Fibroblast of the conjunctiva (primary cell): ENCODE results near the gene GABPB1.
"Not testable (repeated sequence)": the region's sequence is repeated elsewhere in the genome, so short reads cannot be mapped to it uniquely, and the experiment has no call there.

ENCODE experiments used
- DNase-seq: peaks from one replicate; pipeline ENCODE4 v3.0.0-alpha.2; 2010; ENCODE audit warnings: low read depth

The GABPB1 gene

DNA sequence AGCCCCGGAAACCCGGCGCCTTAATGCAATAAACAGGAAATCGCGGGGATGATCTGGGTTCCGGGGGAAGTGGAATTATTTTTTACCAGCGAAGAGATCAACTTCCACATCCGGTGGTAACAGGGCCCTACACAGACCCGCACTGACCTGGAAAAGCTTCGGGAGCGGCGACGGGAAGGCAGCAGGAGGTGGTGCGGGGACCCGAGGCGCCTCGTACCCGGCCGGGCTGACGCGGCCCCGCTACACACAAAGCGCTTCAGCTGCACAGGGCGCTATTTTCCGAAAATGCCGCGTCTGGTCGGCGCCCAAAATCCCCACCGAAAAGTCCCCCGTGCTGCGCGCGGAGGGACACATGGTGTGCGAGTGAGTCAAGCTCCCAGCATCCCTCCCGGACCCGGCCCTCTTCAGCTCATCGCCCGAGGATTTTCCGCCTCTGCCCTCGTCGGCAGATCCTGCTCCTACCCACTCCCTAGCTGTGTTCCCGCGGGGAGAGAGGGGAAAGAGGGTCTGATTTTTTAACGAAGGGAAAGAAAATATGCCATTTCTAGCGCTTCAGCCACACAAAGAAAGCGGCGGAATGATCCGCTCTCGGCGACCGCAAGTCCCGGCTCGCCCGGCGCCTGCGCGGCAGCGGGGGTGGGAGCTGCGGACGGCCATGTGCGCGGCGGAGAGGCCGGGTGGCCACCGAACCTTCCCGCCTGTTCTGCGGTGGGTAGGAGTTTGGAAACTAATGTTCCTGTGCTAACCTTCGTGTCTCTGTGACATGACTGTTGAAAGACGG, at the start of gene GABPB1:
GABPB1 (minus strand) TSS at position 361 of the 781 bp plus-strand sequence. CDS start 45,400 bp downstream, outside the sequence.
- DNase-seq = peak; percentile 84

DNA sequence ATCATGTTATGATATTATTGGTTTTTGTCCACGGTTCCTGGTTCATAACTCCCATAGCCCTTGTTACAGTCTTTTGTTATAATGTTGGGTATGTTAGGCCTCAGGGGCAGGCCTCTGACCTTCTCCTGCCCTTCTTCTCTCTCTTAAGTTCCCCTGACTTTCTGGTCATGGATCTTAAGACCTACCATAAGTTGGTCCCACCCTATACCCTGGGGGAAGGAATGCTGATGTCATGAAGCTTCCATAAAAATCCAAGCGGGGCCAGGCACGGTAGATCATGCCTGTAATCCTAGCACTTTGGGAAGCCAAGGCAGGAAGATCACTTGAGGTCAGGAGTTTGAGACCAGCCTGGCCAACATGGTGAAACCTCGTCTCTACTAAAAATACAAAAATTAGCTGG, 36.6 kb upstream of the GABPB1 start:
- DNase-seq = peak; percentile 9

DNA sequence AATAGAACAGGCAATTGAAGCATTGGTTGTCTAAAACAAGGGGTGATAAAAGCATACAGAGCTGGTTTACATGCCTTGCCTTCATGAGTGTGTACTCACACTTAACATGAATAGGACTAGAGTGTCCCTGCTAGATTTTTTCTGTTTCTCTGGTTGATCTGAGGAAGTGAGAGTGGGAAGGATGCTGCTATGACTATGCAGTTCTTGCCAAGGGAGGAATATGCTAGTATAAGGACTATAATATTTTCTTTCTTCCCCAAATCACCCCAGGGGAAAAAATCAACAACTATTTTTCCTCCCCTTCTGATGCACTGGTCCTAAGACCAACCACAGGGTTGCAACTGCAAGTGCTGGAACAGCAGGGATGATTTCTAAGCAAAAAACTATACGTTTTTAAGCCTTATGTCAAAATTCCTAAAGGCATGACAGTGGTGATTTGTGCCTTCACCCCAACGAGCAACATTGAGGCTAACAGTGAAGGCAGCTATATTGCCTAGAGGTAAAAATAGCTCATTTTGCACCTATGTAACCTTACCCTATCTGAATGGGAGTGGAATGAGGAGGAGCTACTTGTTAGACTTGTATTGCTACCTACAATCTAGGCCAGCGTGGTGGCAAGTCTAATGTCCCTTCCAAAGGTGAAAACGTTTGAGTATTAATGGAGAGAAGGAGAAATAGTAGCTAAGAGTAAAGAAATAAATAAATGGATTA, 35.7 kb upstream of the GABPB1 start:
- DNase-seq = no peak

DNA sequence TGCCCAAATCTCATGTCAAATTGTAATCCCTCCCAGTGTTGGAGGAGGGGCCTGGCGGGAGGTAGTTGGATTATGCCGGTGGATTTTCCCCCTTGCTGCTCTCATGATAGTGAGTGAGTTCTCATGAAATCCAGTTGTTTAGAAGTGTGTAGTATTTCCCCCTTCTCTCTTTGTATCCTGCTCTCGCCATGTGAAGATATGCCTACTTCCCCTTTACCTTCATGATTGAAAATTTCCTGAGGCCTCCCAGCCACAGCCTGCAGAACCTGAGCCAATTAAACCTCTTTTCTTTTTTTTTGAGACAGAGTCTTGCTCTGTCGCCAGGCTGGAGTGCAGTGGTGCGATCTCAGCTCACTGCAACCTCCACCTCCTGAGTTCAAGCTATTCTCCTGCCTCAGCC, 27.4 kb upstream of the GABPB1 start:
- not testable (repeated sequence) for DNase-seq

DNA sequence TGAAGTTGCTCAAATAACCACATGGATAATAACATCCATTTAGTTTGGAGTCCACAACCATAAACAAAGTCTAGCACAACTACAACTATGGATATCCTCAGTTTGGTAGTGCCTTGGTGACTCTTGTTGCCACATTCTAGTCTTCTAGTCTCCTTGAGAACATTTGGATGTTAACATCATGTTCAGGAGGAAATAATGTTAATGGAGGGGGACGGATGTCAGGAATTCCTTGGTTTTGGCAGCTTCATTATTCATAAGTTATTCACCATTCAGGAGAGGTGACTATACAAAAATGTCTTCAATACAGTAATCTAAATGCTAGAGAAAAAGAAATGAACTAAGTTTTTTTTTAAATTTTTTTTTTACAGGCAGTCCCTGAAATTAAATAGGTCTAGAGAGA, 26.4 kb upstream of the GABPB1 start:
- DNase-seq = no peak

DNA sequence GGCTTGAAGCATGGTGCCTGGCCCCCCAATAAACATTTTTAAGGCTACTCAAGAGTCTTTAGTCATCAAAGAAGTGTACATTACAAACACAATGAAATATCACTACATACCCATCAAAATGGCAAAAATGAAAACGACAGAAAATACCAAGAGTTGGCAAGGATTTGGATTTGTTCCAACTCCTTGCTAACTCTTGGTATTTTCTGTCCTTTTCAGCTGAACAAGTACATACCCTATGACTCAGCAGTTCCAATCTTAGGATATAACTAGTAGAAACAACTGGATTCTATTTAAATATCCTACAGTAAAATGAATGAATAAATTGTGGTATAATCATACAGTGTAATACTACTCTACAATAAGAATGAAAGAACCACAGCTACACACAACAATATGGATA, 25.1 kb upstream of the GABPB1 start:
- peak; percentile 28 for DNase-seq

DNA sequence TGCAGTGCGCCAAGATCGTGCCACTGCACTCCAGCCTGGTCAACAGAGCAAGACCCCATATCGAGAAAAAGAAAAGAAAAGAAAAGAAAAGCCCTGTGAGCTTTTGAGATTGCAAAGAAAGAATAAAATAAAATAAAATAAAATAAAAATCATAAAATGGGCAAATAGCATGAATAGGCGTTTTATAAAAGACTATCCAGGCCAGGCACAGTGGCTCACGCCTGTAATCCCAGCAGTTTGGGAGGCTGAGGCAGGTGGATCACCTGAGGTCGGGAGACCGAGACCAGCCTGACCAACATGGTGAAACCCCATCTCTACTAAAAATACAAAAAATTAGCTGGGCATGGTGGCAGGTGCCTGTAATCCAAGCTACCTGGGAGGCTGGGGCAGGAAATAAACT, 24.4 kb upstream of the GABPB1 start:
- DNase-seq = not testable (repeated sequence)

DNA sequence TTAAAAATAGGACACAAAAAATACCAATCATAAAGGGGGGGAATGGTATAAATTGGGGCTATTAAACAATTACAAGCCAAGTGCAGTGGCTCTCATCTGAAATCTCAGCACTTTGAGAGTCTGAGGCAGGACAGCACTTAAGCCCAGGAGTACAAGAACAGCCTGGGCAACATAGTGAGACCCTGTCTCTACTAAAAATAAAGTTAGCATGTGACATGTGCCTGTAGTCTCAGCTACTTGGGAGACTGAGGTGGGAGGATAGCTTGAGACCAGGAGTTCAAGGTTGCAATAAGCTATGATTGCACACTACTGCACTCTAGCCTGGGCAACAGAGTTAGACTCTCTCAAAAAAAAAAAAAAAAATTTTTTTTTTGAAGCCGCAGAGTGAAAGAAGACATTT, 23.8 kb upstream of the GABPB1 start:
- DNase-seq = no peak

DNA sequence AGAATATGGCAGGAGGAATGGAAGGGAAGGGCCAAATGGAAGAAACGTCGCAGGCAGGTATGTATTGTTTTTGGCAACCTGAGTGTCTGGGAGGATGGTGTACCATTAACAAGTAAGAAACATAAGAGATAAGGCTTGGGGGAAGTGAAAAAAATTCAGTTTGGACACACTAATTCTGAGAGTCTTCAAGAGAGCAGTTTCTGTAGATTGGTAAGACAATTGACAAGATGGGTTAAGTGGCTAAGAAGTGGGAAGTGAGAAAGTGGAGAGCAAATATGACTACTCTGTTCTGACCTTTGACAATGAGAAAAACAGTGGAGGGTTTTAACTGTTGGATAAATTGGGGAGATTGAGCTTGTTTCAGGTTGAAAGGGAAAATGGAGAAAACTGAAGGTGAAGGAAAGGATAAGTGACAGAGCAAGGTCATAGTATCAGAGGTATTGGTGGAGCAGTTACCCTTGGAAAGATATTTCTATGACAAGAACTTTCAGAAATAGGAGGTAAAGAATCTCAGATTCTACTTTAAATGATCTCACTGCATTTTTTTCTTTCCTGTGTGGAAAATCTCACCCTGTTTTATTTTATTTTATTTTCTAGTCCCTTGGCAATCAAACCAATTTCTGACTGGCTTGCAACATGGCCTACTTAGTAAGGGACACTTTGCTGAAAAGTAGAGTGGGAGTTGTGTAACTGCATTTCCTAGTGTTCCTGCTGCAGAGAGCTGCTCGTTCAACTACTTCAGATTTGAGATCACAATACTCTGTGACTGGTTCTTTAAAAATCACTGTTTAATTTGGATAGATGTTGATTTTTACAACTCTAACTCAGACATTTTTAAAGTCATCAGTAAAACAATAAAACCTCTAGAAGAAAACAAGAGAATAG, 23.1 kb upstream of the GABPB1 start:
- DNase-seq = no peak

DNA sequence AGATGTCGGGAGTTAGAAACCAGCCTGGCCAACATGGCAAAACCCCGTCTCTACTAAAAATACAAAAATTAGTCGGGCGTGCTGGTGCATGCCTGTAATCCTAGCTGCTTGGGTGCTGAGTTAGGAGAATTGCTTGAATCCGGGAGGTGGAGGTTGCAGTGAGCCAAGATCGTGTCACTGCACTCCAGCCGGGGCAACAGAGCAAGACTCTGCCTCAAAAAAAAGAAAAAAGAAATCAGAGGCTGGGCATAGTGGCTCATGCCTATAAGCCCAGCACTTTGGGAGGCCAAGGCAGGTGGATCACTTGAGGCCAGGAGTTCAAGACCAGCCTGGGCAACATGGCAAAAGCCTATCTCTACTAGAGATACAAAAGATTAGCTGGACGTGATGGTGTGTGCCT, 14.6 kb upstream of the GABPB1 start:
- not testable (repeated sequence) for DNase-seq

DNA sequence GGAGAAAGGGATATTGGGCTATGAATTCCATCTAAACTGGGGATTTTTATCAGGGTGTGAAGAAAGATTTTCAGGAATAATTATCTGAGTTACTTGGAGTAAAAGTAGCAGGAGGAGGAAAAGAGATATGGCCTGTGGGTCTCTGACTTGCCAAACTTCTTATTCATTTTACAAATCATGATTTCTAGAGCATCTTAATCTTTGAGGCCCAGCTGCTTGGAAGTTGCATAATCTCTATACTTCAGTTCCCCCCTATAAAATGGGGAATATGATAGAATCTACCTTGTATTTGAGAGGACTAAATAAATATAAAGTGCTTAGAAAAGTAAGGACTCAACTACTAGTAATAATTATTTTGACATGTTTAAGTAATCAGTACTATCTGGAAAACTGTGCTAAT, 11.0 kb upstream of the GABPB1 start:
- no peak for DNase-seq

DNA sequence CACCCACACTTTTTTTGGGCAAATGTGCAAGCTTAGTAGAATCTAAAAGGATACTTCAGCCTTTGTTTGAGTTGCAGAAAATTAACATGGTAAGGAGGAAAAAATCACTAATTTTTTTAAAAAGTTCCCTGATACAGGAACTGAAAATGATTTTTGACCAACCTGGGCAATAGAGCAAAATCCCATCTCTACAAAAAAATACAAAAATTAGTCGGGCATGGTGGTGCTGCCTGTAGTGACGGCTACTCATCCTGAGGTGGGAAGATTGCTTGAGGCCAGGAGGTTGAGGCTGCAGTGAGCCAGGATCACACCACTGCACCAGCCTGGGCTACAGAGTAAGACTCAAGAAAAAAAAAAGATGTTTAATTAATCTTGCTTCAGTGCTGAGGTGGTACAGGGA, 10.6 kb upstream of the GABPB1 start:
- DNase-seq = no peak

DNA sequence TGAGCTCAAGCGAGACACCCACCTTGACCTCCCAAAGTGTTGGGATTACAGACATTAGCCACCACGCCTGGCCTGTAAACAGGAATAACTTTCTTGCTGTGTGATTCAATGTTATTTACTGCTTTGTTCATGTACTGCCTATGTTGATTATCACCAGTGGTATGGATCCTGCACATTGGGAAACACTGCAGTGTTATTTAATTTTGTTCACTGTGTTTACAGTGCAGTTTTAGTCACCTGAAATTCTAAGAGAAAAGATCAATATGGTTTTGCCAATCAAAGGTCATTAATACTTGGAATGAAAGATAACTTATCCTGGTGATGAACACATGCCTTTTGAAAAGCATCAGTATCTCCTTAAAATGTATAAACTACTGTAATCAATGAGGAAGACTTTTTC, 8.6 kb upstream of the GABPB1 start:
- DNase-seq = no peak

DNA sequence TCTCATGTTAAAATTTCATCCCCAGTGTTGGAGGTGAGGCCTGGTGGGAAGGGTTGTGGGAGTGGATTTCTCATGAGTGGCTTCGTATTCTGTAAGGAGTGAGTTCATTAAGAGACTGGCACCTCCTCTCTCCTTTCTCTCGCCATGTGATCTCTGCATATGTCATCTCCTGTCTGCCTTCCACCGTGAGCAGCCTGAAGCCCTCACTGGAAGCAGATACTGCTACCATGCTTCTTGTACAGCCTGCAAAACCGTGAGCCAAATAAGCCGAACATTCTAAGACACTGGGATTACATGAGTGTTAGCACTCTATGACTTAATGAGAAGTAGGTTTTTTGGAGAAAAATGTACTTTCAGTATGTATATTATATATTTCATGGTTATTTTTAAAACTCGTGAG, 6.8 kb upstream of the GABPB1 start:
- no peak for DNase-seq

DNA sequence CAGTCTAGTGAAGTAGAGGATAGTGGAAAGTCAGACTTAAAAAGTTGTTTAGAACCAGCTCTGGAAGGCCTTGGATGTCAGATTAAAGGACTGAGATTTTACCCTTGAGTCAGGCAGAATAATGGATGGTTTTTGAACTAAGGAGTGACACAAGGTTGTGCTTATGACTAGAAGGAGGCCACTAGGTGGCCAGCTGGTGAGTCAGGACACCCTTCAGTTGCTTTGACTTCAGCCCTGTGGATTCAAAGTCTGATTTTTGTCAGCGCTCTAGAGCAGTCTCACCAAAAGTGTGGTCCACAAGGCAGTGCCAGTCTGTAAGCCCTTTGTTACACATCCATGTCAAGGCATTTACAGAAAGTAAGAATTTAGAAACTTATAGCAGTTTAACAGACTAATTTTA, 3.8 kb upstream of the GABPB1 start:
- peak; percentile 33 for DNase-seq

DNA sequence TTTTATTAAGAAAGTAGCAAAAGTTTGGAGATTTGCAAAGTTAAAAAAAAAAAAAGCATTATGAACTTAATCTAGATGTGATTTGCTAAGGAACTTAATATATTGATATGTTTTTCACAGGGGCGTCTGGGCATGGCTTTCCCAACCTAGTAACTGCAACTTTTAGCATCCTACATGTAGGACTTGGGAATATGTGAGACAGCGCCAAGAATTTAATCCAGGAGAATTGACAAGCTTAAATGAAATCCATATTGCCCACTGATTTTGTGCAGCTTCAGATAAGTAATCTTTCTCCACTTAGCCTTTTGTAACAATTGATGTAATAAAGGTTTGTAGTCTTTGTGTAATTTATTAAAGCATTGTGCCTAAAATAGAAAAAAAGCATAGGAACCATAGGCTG, 982 bp upstream of the GABPB1 start:
- DNase-seq = peak; percentile 14

DNA sequence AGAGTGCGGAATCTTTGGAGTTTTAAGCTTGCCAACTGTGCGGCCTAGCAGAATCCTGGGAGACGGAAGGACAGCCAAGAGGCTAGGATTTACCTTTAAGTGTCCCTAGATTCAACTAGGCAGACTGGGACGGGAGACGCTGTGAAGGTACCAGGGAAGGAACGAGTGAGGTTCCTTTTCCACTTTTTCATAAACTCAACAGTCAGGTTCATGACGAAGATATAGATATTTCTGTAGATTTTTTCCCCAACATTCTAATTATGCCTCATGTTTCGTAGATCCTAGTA, 564 bp upstream of the GABPB1 start:
- DNase-seq = no peak

DNA sequence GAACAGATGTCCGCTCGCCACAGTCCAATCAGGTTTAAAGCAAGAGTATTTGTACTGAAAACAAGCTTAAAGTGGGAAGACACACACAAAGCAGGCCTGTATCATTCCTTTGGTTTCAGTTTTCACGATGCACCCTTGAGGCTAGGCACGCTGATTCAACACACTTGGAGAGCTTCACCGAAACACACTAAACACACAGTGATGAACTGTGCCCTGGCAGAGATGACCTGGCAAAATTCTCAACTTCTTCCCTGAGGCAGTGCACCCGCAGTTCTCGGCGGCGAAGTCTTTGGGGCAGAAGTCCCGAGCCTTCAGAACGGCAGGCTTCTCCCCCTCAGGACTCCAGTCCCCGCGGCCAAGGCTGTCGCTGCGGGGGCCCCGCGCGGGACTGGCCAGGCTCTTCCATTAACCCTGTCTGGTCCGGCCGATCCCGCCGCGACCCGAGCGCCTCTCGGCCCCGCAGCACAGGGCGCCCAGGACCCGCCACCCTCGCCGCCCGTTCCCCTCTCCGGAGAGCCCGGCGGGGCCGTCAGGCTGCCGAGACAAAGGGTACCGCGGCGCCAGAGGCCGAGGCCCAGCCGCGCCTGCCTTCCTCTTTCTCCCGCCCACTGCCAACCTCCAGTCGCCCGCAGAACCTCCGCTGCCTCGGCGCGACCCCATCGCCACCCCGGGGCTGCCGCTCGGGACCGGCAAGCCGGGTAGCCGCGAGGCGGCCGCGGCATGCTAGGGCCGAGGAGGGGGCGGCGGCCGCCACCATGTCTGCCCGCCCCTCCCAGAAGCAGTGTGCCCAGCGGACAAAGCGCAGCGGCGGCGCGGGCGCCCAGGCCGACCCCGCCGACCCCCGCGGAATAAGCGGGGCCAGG, 792 bp downstream of the GABPB1 start:
- DNase-seq = peak; percentile 87

DNA sequence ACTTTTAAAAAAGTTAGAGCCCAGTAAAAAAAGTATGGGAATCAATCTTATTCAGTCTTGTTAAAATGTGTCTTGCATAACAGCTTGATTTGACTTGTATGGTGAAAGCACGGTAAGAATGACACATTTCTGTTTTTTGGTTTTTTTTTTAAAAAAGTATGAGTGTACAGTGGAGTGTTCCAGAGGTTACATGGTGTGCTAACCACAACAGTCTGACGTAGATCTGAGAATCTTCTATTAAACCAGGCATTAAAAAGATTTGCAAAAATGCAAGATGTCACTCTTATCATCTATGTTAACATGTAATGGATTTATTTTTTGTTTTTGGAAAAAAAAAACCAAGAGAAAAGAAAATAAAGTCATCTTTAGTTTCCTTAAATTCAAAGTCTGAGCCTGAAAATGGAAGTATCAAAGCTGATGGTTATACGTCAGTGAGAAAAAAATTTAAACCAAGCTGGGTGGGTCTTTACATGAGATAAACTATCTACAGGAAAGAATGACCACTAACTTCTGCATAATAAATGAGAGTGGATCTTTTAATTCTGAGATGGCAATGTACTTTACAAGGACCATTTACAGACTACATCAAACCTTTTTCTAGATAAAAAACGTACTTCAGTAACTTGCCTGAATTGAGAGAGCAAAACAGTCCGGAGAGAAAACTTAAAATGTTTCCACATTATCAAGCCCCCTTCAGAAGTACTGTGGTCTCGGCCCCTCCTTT, 1.6 kb downstream of the GABPB1 start:
- peak; percentile 73 for DNase-seq

DNA sequence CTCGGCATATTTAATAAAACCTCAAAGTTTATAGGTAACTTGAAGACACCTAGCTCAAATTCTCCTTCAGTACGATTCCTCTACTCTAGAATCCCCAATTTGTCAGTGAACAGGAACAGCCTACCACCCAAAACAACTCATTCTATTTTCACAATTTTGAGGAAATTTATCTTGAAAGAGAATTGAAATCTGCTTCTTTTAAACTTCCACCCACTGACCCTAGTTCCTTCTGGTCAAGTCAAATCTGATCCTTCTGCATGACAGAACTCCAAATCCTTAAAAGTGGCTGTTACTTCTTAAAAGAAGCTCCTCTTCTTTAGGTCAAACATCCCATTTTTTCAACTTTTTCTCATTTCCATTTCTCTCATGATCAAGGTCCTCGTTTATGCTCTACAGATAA, 4.4 kb downstream of the GABPB1 start:
- no peak for DNase-seq

DNA sequence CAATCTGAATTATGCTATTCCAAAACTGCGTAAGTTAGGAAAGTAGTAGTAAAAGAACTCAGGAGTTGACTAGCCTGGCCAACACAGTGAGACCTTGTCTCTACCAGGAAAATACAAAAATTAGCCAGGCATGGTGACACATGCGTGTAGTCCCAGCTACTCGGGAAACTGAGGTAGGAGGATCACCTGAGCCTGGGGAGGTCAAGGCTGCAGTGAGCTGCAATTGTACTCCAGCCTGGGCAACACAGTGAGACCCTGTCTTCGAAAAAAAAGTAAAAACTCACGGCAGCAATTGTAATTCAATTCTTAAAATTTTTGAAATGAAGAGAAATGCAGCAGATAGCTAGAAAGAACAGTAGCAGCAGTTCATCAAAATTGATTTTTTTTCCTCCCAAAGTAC, 9.7 kb downstream of the GABPB1 start:
- DNase-seq = no peak
